Measurements from ENCODE around the gene AFG1L. TPM values are rescaled to one million over a fixed set of nuclear protein-coding genes. Genes with fewer than 3 reads are reported as not detected.

AFG1L gene
- total and polyA plus RNA-seq, 4 donors, result 2.7 to 2.8 (median 2.7) TPM

GRCh38 chr6:108285381-108285780 lies 9.5 kb upstream of the AFG1L start:
- no peaks in the 10 kb centered on the region for H3K27me3 ChIP-seq (ENCODE audit: control insufficient read depth in 4 of 4, insufficient read depth in 4 of 4, low read length in 3 of 4)
- TF ChIP-seq FOXA1 (IDR thresholded peaks at IDR 0.05), result no peak
- no peak for TF ChIP-seq HNF4A (conservative IDR thresholded peaks at IDR 0.05)
- TF ChIP-seq FOXA2 (IDR thresholded peaks at IDR 0.05), result no peak
- TF ChIP-seq ZBTB33 (IDR thresholded peaks at IDR 0.05), result no peak
- no peak for TF ChIP-seq REST (IDR thresholded peaks at IDR 0.05)
- no peak for TF ChIP-seq HNF4G (IDR thresholded peaks at IDR 0.05)
- H3K9ac ChIP-seq (ENCODE audit: low read depth in 1 of 2, low read length in 2 of 2), result no peak overlapping the region

GRCh38 chr6:108286366-108286765 lies 8.5 kb upstream of the AFG1L start:
- no peak for DNase-seq (ENCODE audit: low spot score)
- Histone ChIP-seq H3K36me3 (ENCODE audit: control insufficient read depth in 4 of 4, insufficient read depth in 3 of 4, low read depth in 1 of 4, low read length in 3 of 4) (no peaks in the 10 kb centered on the region), H3K27ac (ENCODE audit: low read depth in 1 of 2, low read length in 2 of 2) (no peak overlapping the region), H3K4me3 (ENCODE audit: low read depth in 1 of 3, low read length in 3 of 3) (no peak overlapping the region), H3K4me1 (ENCODE audit: control insufficient read depth in 4 of 4, insufficient read depth in 4 of 4, low read length in 3 of 4) (no peaks in the 10 kb centered on the region), H3K9me3 (ENCODE audit: control insufficient read depth in 4 of 4, low read length in 3 of 4) (no peaks in the 10 kb centered on the region), H3K9ac (ENCODE audit: low read depth in 1 of 2, low read length in 2 of 2) (no peak overlapping the region), H3K27me3 (ENCODE audit: control insufficient read depth in 4 of 4, insufficient read depth in 4 of 4, low read length in 3 of 4) (no peaks in the 10 kb centered on the region)
- TF ChIP-seq FOXA2 (IDR thresholded peaks at IDR 0.05) (no peak), ZBTB33 (IDR thresholded peaks at IDR 0.05) (no peak), GABPA (IDR thresholded peaks at IDR 0.05 in 1 of 2, conservative IDR thresholded peaks at IDR 0.05 in 1 of 2) (no peak), TAF1 (conservative IDR thresholded peaks at IDR 0.05) (no peak), EGR1 (IDR thresholded peaks at IDR 0.05; ENCODE audit: low read depth in 2 of 2) (no peak), NR2F2 (IDR thresholded peaks at IDR 0.05) (no peak), FOXA1 (IDR thresholded peaks at IDR 0.05) (no peak), MAX (IDR thresholded peaks at IDR 0.05) (no peak), CTCF (IDR thresholded peaks at IDR 0.05; ENCODE audit: low read depth, low read length, missing input control) (no peak), HNF4G (IDR thresholded peaks at IDR 0.05) (no peak), SP1 (IDR thresholded peaks at IDR 0.05) (no peak)
- WGBS, result 93% methylated on average over 4 of the region's 4 CpGs

More at GRCh38 chr6:108285381-108285780, 9.5 kb upstream of the AFG1L start:
- Histone ChIP-seq H3K4me3 (ENCODE audit: low read depth in 1 of 3, low read length in 3 of 3) (no peak overlapping the region), H3K27ac (ENCODE audit: low read depth in 1 of 2, low read length in 2 of 2) (no peak overlapping the region), H3K9me3 (ENCODE audit: control insufficient read depth in 4 of 4, low read length in 3 of 4) (no peaks in the 10 kb centered on the region), H3K36me3 (ENCODE audit: control insufficient read depth in 4 of 4, insufficient read depth in 3 of 4, low read depth in 1 of 4, low read length in 3 of 4) (no peaks in the 10 kb centered on the region), H3K4me1 (ENCODE audit: control insufficient read depth in 4 of 4, insufficient read depth in 4 of 4, low read length in 3 of 4) (no peaks in the 10 kb centered on the region)
- DNase-seq (ENCODE audit: low spot score), result no peak

All from liver (tissue), 9 donors.